AG04450 (cell line): ENCODE results near the gene ANGPTL1. TPM values are rescaled to one million over a fixed set of nuclear protein-coding genes. Genes with fewer than 3 reads are reported as not detected.
"Not testable (repeated sequence)": the region's sequence is repeated elsewhere in the genome, so short reads cannot be mapped to it uniquely, and the experiment has no call there.

Experiments used
- CTCF ChIA-PET: fragments of 300-600, 350-600 bp; formaldehyde crosslinking; extraction: SDS; loops from one replicate; lab custom pipeline; 2022; ENCODE audit warnings: antibody characterized with exemption, inconsistent platforms; lab: Charles Lee
- POLR2A ChIA-PET: fragments of 350-600 bp; formaldehyde crosslinking; extraction: SDS; loops from one replicate; lab custom pipeline; 2021; ENCODE audit warnings: antibody characterized with exemption, inconsistent platforms; lab: Yijun Ruan, JAX
- DNase-seq: peaks from one replicate; pipeline ENCODE4 v3.0.0-alpha.2; 2011; ENCODE audit warnings: low read depth, low spot score
- H3K27ac ChIP-seq: one replicate; pipeline ENCODE4 v1.5.1; 2012; ENCODE audit warnings: low read depth, low read length, control low read depth
- H3K27me3 ChIP-seq: one replicate; pipeline ENCODE4 v1.6.0; 2012; ENCODE audit warnings: low read length; ENCODE audit not compliant: control insufficient read depth, insufficient read depth
- H3K4me3 ChIP-seq: 2 replicates; pipeline ENCODE4 v1.5.1; 2011; ENCODE audit warnings: mild to moderate bottlenecking, low read depth, low read length, control low read depth
- H3K9me3 ChIP-seq: 2 replicates; pipeline ENCODE4 v1.5.1; 2012; ENCODE audit warnings: low read length; ENCODE audit not compliant: control insufficient read depth, insufficient read depth
- polyA plus RNA-seq: library from polyadenylated mRNA; depleted of rRNA; stranded (reverse); fragments of >200 nt; gene quantifications from 2 replicates; pipeline ENCODE4 v1.2.3, GENCODE V29; 2011
- TF ChIP-seq, protein P1 (sequence below): IDR thresholded peaks from 2 replicates; pipeline ENCODE4 v1.5.1; 2011; ENCODE audit warnings: low read depth, low read length, control low read depth, inconsistent platforms

Gene ANGPTL1
- polyA plus RNA-seq, 1 experiment: 0.47 TPM

DNA sequence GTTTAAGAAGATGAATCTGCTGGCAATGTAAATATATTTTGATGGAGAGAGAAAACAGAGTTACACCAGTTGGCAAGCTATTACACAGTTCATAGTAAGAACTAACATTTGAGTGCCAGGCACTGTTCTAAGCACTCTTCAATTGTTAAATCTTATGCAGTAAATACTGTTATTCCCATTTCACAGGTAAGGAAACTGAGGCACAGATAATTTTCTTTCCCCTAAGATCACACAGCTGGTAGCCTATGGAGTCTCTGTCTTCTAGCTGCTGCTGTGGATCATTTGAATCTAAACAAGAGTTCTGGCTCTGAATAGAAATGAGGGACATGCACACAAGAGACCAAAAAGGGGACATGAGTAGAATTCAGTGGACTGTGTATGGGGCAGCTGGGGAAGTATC lies 8.0 kb downstream of the ANGPTL1 start:
- ChIA-PET POLR2A (no interaction called here), CTCF (interaction anchor here (1.1 to 1.2 kb wide), 2 partner anchors 9 to 321 kb away, joined by 3 read pairs; no protein-coding TSS in a partner anchor)
- TF ChIP-seq, protein P1, sequence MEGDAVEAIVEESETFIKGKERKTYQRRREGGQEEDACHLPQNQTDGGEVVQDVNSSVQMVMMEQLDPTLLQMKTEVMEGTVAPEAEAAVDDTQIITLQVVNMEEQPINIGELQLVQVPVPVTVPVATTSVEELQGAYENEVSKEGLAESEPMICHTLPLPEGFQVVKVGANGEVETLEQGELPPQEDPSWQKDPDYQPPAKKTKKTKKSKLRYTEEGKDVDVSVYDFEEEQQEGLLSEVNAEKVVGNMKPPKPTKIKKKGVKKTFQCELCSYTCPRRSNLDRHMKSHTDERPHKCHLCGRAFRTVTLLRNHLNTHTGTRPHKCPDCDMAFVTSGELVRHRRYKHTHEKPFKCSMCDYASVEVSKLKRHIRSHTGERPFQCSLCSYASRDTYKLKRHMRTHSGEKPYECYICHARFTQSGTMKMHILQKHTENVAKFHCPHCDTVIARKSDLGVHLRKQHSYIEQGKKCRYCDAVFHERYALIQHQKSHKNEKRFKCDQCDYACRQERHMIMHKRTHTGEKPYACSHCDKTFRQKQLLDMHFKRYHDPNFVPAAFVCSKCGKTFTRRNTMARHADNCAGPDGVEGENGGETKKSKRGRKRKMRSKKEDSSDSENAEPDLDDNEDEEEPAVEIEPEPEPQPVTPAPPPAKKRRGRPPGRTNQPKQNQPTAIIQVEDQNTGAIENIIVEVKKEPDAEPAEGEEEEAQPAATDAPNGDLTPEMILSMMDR: no peak

DNA sequence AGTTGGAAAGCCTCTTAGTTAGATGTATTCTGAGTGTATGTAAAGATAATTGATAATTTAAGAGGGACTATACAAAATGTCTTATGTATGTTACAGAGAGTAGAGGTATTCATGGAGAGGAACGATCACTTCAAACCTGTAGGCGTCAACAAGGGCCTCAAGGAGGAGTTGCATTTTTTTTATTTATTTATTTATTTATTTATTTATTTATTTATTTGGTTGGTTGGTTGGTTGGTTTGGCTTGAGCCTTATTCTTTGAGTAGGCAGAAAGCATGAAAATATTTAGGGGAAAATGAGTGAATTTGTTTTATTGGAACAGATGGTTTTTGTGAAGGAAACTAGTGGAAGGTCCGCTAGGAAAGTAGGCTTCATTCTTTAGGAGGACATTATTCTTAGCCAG lies 8.5 kb downstream of the ANGPTL1 start:
- DNase-seq: no peak
- CTCF ChIA-PET: interaction anchor here (1.2 kb wide), 1 partner anchor 320 kb away, joined by 3 read pairs; no protein-coding TSS in a partner anchor
- H3K9me3 ChIP-seq: no peaks in the 10 kb centered on the region
- H3K4me3 ChIP-seq: no peak overlapping the region
- POLR2A ChIA-PET: no interaction called here
- TF ChIP-seq, protein P1: no peak
- H3K27me3 ChIP-seq: no peaks in the 10 kb centered on the region
- no peak overlapping the region for H3K27ac ChIP-seq

More for the DNA sequence above, 8.0 kb downstream of the ANGPTL1 start:
- no peak overlapping the region for H3K27ac ChIP-seq
- H3K4me3 ChIP-seq: no peak overlapping the region
- no peaks in the 10 kb centered on the region for H3K27me3 ChIP-seq
- no peaks in the 10 kb centered on the region for H3K9me3 ChIP-seq
- DNase-seq: no peak

DNA sequence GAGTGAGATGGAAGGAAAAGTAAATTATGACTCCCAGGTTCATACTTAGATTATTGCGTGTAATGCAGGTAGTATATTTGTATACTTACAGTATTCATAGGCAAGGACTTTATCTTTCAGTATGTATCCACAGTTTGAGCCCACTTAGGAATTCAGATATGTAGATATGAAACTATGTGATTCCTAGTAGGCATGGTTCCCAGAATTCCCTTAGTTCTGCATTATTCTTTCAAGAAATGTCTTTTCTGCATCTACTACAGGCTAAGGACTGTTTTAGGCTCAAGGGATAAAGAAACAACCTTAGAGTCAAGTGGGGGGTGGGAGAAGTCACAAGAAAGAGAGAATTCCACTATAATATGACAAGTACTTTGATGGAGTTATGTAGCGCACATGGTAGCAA lies 13.8 kb downstream of the ANGPTL1 start:
- POLR2A ChIA-PET: no interaction called here
- Histone ChIP-seq H3K4me3 (no peak overlapping the region), H3K27ac (no peak overlapping the region), H3K9me3 (no peaks in the 10 kb centered on the region), H3K27me3 (no peaks in the 10 kb centered on the region)
- TF ChIP-seq, protein P1: no peak
- DNase-seq: no peak
- CTCF ChIA-PET: no interaction called here

DNA sequence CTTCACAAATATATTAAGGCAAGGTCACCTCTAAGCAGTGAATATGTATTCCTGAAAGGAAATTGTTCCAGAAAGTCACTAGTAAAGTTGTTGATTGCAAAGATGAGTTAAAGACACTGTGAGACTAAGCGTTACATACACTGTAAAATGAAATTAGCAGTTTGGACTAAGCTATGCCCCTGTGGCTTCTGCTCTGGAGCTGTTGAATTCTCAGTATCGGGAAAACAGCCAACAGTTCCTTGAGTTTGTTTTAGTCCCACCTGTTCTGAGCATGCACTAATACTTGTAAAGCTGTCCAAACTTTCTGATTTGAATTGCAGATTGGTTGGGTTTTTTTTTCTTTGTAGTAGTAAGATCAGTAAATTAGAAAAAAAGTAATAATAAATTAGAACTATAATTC lies 21.0 kb downstream of the ANGPTL1 start:
- no peaks in the 10 kb centered on the region for H3K27me3 ChIP-seq
- TF ChIP-seq, protein P1: no peak
- ChIA-PET POLR2A (no interaction called here), CTCF (interaction anchor here (0.6 to 3.1 kb wide), 3 partner anchors 82 to 307 kb away, joined by 3 to 15 read pairs (median 8); no protein-coding TSS in a partner anchor)
- no peaks in the 10 kb centered on the region for H3K9me3 ChIP-seq
- H3K27ac ChIP-seq: no peak overlapping the region
- DNase-seq: no peak
- no peak overlapping the region for H3K4me3 ChIP-seq

DNA sequence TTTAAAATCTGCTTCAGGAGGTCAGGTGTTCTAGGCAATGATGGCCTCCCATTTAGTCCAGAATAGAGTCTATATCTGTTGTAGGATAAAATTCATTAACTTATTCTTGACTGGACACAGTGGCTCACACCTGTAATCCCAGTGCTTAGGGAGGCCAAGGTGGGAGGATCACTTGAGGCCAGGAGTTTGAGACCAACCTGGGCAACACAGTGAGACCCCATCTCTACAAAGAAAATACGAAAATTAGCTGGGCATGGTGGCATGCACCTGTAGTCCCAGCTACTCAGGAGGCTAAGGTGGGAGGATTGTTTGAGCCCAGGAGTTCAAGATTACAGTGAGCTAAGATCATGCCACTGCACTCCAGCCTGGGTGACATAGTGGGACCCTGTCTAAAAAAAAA lies 23.0 kb downstream of the ANGPTL1 start:
- H3K27me3 ChIP-seq, POLR2A ChIA-PET: not testable (repeated sequence)

More for the DNA sequence above, 23.0 kb downstream of the ANGPTL1 start:
- DNase-seq, H3K9me3 ChIP-seq, H3K27ac ChIP-seq, H3K4me3 ChIP-seq: not testable (repeated sequence)
- CTCF ChIA-PET: interaction anchor here (0.5 to 3.1 kb wide), 3 partner anchors 73 to 305 kb away, joined by 3 to 15 read pairs (median 8); no protein-coding TSS in a partner anchor
